K562 (cell line): ENCODE measurements around the gene AIFM3. TPM values are rescaled to one million over a fixed set of nuclear protein-coding genes. Genes with fewer than 3 reads are reported as not detected.

Experiments used
- BHLHE40 ChIP-seq: IDR thresholded peaks from 2 replicates; pipeline ENCODE4 v1.6.1; 2011; ENCODE audit warnings: low read length, improper control_type of control experiment
- CBX1 ChIP-seq: sonication (generic); IDR thresholded peaks from 2 replicates; pipeline ENCODE4 v1.6.1; 2016; ENCODE audit warnings: antibody characterized with exemption, low read depth, mild to moderate bottlenecking
- CTBP1 ChIP-seq: fragments of 450-650 bp; IDR thresholded peaks from 2 replicates; pipeline ENCODE4 v1.6.1; 2016; ENCODE audit warnings: borderline replicate concordance
- ERF ChIP-seq: fragments of 450-650 bp; formaldehyde crosslinking; IDR thresholded peaks from 2 replicates; pipeline ENCODE4 v1.4.0; 2020; ENCODE audit warnings: mild to moderate bottlenecking, mixed read lengths
- EWSR1 ChIP-seq: fragments of 450-650 bp; IDR thresholded peaks from 2 replicates; pipeline ENCODE4 v1.6.1; 2018; ENCODE audit warnings: borderline replicate concordance, mild to moderate bottlenecking, low read depth, moderate library complexity; ENCODE audit not compliant: partially characterized antibody
- FOS ChIP-seq: IDR thresholded peaks from 3 replicates; pipeline ENCODE4 v1.6.1; 2011; ENCODE audit not compliant: insufficient read length; ENCODE audit errors: extremely low read depth
- GATA2 ChIP-seq: sonication (generic); formaldehyde crosslinking; IDR thresholded peaks from 2 replicates; pipeline ENCODE4 v1.4.0; 2020; ENCODE audit warnings: mild to moderate bottlenecking, missing genetic modification reagents
- HIVEP1 ChIP-seq: fragments of 250-450 bp; sonication (Bioruptor Pico); IDR thresholded peaks from 2 replicates; pipeline ENCODE4 v1.4.0; 2020; ENCODE audit warnings: mild to moderate bottlenecking
- IRF2 ChIP-seq: sonication (generic); formaldehyde crosslinking; IDR thresholded peaks from 2 replicates; pipeline ENCODE4 v1.8.1; 2022; ENCODE audit warnings: mild to moderate bottlenecking, missing genetic modification reagents
- KDM2B ChIP-seq: fragments of 250-450 bp; sonication (Bioruptor Pico); IDR thresholded peaks from 2 replicates; pipeline ENCODE4 v1.8.0; 2021; ENCODE audit warnings: mild to moderate bottlenecking, moderate library complexity
- MBD2 ChIP-seq: sonication (generic); IDR thresholded peaks from 2 replicates; pipeline ENCODE4 v1.6.1; 2016; ENCODE audit warnings: low read depth, borderline replicate concordance
- MXI1 ChIP-seq: IDR thresholded peaks from 2 replicates; pipeline ENCODE4 v1.6.1; 2011; ENCODE audit warnings: low read depth, mild to moderate bottlenecking, improper control_type of control experiment, low read length
- NCOA4 ChIP-seq: fragments of 450-650 bp; IDR thresholded peaks from 2 replicates; pipeline ENCODE4 v1.6.1; 2018; ENCODE audit warnings: mild to moderate bottlenecking; ENCODE audit not compliant: partially characterized antibody
- NR2C2 ChIP-seq, 2 experiments: fragments of 200-800 bp in 1 of 2; sonication (Bioruptor generic) in 1 of 2; sonication (generic) in 1 of 2; formaldehyde crosslinking in 1 of 2; IDR thresholded peaks; 2 replicates each; pipeline versions ENCODE4 v1.6.1 to v1.8.0; 2016 to 2022; ENCODE audit warnings: mild to moderate bottlenecking in 1 of 2, missing compliant biosample characterization in 1 of 2, missing genetic modification characterization in 1 of 2, missing genetic modification reagents in 1 of 2
- PML ChIP-seq: IDR thresholded peaks from 2 replicates; pipeline ENCODE4 v1.6.1; 2012; ENCODE audit warnings: low read length, inconsistent platforms
- POLR2A ChIP-seq: fragments of 450-650 bp; conservative IDR thresholded peaks from 2 replicates; pipeline ENCODE4 v1.6.1; 2016
- POLR3G ChIP-seq: IDR thresholded peaks from 2 replicates; pipeline ENCODE4 v1.6.1; 2011; ENCODE audit not compliant: insufficient read length, insufficient replicate concordance; ENCODE audit errors: extremely low read depth
- SOX6 ChIP-seq: fragments of 450-650 bp; IDR thresholded peaks from 2 replicates; pipeline ENCODE4 v1.6.1; 2014; ENCODE audit warnings: mild to moderate bottlenecking
- SUPT5H ChIP-seq: fragments of 450-650 bp; IDR thresholded peaks from 2 replicates; pipeline ENCODE4 v1.6.1; 2016
- TOE1 ChIP-seq, 2 experiments: fragments of 450-650 bp in 1 of 2; sonication (generic) in 1 of 2; formaldehyde crosslinking in 1 of 2; IDR thresholded peaks; 2 replicates each; pipeline versions ENCODE4 v1.7.1 to v1.8.0; 2016 to 2022; ENCODE audit warnings: borderline replicate concordance in 2 of 2, mild to moderate bottlenecking in 2 of 2, antibody characterized with exemption in 1 of 2, inconsistent platforms in 1 of 2, low read depth in 1 of 2, missing genetic modification reagents in 1 of 2, moderate library complexity in 1 of 2
- U2AF1 ChIP-seq: fragments of 200-400 bp; formaldehyde crosslinking; optimal IDR thresholded peaks from 2 replicates; pipeline ENCODE3; 2017; ENCODE audit warnings: mild to moderate bottlenecking, low read depth, low read length, moderate library complexity
- ZFP36 ChIP-seq: fragments of 150-350 bp; IDR thresholded peaks from 2 replicates; pipeline ENCODE4 v1.6.1; 2018; ENCODE audit warnings: low read length, low read depth; ENCODE audit not compliant: partially characterized antibody
- ZNF274 ChIP-seq: IDR thresholded peaks from 2 replicates; pipeline ENCODE4 v1.6.1; 2011; ENCODE audit warnings: low read depth, mild to moderate bottlenecking, low read length, moderate library complexity, borderline replicate concordance
- ZSCAN29 ChIP-seq: fragments of 450-650 bp; IDR thresholded peaks from 2 replicates; pipeline ENCODE4 v1.6.1; 2017
- polyA plus RNA-seq, 8 experiments: library from polyadenylated mRNA; depleted of rRNA in 4 of 8; stranded (reverse) in 5 of 8; unstranded in 3 of 8; fragments of >200 nt; fragmentation: Nextera tagmentation in 2 of 8; fragmentation: Illumina TruSeq in 1 of 8; extraction: Ambion mirVana in 2 of 8; extraction: Trizol in 1 of 8; gene quantifications; 2 replicates each; pipeline versions ENCODE4 v1.2.1 to v1.2.3, GENCODE V29; 2011 to 2014; ENCODE audit warnings: inconsistent platforms in 1 of 8, missing spikeins in 1 of 8
- total RNA-seq, 7 experiments: library from RNA; depleted of rRNA in 6 of 7; stranded (reverse); fragments of >200 nt in 6 of 7; fragmentation: Illumina TruSeq in 2 of 7; extraction: Trizol in 2 of 7; gene quantifications; 2 replicates each; pipeline versions ENCODE4 v1.2.1 to v1.2.3, GENCODE V29; 2011 to 2021; ENCODE audit warnings: low replicate concordance in 1 of 7
- TF ChIP-seq, protein P1 (sequence below): fragments of 450-650 bp; formaldehyde crosslinking; conservative IDR thresholded peaks from 2 replicates; pipeline ENCODE4 v1.4.0; 2022; ENCODE audit warnings: mild to moderate bottlenecking, missing genetic modification characterization
- TF ChIP-seq, protein P2 (sequence below): sonication (generic); formaldehyde crosslinking; IDR thresholded peaks from 2 replicates; pipeline ENCODE4 v1.8.0; 2022; ENCODE audit warnings: mild to moderate bottlenecking, missing genetic modification reagents
- TF ChIP-seq, protein P3 (sequence below): fragments of 450-650 bp; formaldehyde crosslinking; IDR thresholded peaks from 2 replicates; pipeline ENCODE4 v1.4.0; 2022; ENCODE audit warnings: missing genetic modification characterization

Gene AIFM3
- total and polyA plus RNA-seq, 9 of the 15 experiments (the other 6 are each of a cell fraction or from before 2014, with no cell fraction given): 0.03 to 0.20 (median 0.07) TPM; not detected in 1

DNA sequence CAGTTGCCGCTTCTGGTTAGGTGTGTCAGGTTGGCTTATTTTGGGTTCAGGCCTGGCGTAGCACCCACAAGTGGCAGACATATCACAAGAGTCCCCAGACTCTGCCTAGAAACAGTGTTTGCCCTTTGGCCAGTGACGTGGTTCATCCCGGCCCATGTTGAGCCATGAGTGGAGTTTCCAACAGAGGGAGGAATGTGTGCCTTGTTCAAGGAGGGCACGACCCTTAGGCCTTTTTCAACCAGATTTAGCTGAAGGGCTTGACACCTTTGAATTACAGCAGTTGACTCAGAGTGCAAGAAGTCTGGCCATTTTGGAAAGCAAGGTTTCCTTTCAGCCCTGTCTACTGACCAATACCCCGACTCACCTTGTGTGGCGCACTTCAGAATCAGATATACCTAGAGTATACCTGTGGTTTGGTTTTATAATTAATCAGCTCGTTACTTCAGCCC is 15.1 kb upstream of the AIFM3 start (continued):
- TF ChIP-seq BHLHE40: no peak
- no peak for TF ChIP-seq ERF (CRISPR knock-in tag)
- TF ChIP-seq, protein P1, sequence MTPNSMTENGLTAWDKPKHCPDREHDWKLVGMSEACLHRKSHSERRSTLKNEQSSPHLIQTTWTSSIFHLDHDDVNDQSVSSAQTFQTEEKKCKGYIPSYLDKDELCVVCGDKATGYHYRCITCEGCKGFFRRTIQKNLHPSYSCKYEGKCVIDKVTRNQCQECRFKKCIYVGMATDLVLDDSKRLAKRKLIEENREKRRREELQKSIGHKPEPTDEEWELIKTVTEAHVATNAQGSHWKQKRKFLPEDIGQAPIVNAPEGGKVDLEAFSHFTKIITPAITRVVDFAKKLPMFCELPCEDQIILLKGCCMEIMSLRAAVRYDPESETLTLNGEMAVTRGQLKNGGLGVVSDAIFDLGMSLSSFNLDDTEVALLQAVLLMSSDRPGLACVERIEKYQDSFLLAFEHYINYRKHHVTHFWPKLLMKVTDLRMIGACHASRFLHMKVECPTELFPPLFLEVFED (CRISPR knock-in tag): no peak
- TF ChIP-seq PML: no peak
- TF ChIP-seq POLR2A: peak; percentile 29; the same call in 1 of the 2 replicates
- TF ChIP-seq KDM2B (CRISPR knock-in tag): 0 out of 2 replicates have a peak, but pooled peaks have one; percentile 45
- TF ChIP-seq ZNF274: no peak
- TF ChIP-seq NCOA4: no peak
- no peak for TF ChIP-seq ZSCAN29
- TF ChIP-seq, protein P2, sequence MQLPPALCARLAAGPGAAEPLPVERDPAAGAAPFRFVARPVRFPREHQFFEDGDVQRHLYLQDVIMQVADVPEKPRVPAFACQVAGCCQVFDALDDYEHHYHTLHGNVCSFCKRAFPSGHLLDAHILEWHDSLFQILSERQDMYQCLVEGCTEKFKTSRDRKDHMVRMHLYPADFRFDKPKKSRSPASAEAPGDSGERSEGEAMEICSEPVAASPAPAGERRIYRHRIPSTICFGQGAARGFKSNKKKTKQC: no peak
- no peak for TF ChIP-seq EWSR1
- no peak for TF ChIP-seq HIVEP1
- TF ChIP-seq GATA2 (CRISPR knock-in tag): no peak
- TF ChIP-seq SOX6: no peak
- no peak for TF ChIP-seq MXI1
- no peak for TF ChIP-seq U2AF1
- TF ChIP-seq MBD2: no peak
- no peak for TF ChIP-seq POLR3G
- TF ChIP-seq, protein P3, sequence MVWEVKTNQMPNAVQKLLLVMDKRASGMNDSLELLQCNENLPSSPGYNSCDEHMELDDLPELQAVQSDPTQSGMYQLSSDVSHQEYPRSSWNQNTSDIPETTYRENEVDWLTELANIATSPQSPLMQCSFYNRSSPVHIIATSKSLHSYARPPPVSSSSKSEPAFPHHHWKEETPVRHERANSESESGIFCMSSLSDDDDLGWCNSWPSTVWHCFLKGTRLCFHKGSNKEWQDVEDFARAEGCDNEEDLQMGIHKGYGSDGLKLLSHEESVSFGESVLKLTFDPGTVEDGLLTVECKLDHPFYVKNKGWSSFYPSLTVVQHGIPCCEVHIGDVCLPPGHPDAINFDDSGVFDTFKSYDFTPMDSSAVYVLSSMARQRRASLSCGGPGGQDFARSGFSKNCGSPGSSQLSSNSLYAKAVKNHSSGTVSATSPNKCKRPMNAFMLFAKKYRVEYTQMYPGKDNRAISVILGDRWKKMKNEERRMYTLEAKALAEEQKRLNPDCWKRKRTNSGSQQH (CRISPR knock-in tag): no peak
- no peak for TF ChIP-seq ZFP36
- no peak for TF ChIP-seq TOE1 (IDR thresholded peaks at IDR 0.05; ENCODE audit: borderline replicate concordance)
- no peak for TF ChIP-seq TOE1 (CRISPR knock-in tag; IDR thresholded peaks at IDR 0.05; ENCODE audit: borderline replicate concordance, low read depth)
- TF ChIP-seq CTBP1: no peak
- TF ChIP-seq IRF2: no peak
- TF ChIP-seq CBX1: no peak
- TF ChIP-seq SUPT5H: peak; percentile 34; the same call in 1 of the 2 replicates
- 0 out of 2 replicates have a peak, but pooled peaks have one; percentile 19 for TF ChIP-seq NR2C2 (CRISPR knock-in tag; IDR thresholded peaks at IDR 0.05)
- no peak for TF ChIP-seq NR2C2 (tag; IDR thresholded peaks at IDR 0.05)
- TF ChIP-seq FOS: no peak
